Measurements from ENCODE around the gene SLC6A19.
"Not testable (repeated sequence)": the region's sequence is repeated elsewhere in the genome, so short reads cannot be mapped to it uniquely, and the experiment has no call there.

Gene SLC6A19

DNA sequence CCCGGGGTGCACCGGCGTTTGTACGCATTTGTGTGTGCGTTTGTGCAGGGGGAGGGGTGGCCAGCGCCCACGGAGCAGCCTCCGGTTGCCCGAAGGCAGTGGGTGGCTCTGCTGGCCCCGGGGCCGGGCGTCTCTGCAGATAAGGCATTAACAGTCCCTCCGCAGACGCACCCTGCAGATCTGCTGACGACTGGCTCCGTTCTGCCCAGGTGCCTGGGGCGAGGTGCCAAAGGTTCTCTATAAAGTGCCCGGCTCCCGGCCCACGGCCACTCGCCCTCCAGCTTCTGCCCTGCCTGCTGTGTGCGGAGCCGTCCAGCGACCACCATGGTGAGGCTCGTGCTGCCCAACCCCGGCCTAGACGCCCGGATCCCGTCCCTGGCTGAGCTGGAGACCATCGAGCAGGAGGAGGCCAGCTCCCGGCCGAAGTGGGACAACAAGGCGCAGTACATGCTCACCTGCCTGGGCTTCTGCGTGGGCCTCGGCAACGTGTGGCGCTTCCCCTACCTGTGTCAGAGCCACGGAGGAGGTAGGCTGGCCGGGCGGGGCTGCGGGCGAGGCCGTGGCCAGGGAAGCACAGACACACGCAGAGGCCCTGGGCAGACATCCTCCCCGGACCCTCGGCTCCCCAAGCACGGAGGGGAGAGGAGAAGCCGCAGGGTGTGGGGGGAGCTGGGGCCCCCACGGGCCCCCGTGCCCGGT is at the start of gene SLC6A19:
TSS of gene SLC6A19 (plus strand) at position 269 of the 699 bp plus-strand sequence. CDS start at position 325, 56 bp downstream.
- no peak for FAIRE-seq

DNA sequence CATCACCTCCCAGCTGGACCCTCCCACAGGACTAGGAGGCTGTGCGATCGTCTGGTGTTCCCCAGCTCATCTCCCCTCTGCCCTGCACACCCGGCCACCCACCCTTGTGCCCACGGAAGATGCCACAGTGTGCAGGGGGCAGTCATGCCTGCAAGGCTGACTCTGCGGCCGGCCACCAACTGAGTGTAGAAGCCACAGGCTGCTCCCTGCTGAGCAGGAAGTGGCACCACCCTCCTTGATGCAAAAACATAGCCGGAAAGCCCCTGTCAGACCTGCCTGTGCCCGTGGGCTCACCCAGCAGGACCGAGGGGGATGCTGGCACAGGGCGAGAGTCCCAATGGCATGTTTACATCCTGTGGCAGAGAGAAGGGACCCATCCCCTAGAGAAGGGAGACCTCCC is 49.2 kb upstream of the SLC6A19 start:
- FAIRE-seq, result no peak

DNA sequence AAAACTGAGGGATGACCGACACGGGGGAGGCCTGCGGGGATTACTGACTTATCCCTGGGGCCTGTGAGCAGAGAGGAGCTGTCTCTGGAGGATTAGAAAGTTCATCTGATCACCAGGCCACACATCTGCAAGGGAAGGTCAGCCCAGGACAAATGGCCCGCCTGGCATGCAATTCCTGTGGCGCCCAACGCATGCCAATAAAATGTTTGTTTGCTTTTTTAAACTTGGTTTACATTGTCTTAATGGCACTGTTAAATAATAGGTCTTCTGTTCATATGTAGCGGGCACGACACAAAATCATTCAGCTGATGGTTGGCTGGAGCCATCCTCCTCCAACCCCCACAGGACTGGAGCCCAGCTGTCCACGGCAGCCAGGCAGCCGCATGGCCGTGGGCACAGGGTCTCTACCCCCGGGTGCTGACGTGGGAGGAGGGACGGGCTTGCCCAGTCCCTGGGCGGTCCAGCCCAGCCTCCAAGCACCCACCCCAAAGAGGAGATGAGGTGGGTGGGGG is 48.6 kb upstream of the SLC6A19 start:
- FAIRE-seq, result no peak

DNA sequence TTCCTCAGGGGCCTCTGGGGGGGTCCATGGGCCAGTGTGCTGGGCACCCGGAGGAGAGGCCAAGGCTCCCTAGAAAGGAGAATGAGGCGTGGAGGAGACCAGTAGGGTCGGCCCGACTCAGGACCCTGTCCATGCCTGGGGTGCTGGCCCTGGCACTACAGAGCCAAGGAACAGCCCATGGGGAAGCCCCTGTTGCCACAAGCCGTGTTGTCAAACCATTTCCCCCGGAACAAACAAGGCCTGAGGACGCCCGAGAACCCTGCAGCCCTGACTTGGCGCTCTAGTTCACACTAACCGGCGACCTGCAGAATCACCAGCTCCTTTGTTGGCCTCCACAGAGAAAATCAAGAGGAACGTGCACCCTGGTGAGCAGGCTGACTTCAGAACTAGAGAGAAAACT is 48.0 kb upstream of the SLC6A19 start:
- no peak for FAIRE-seq

DNA sequence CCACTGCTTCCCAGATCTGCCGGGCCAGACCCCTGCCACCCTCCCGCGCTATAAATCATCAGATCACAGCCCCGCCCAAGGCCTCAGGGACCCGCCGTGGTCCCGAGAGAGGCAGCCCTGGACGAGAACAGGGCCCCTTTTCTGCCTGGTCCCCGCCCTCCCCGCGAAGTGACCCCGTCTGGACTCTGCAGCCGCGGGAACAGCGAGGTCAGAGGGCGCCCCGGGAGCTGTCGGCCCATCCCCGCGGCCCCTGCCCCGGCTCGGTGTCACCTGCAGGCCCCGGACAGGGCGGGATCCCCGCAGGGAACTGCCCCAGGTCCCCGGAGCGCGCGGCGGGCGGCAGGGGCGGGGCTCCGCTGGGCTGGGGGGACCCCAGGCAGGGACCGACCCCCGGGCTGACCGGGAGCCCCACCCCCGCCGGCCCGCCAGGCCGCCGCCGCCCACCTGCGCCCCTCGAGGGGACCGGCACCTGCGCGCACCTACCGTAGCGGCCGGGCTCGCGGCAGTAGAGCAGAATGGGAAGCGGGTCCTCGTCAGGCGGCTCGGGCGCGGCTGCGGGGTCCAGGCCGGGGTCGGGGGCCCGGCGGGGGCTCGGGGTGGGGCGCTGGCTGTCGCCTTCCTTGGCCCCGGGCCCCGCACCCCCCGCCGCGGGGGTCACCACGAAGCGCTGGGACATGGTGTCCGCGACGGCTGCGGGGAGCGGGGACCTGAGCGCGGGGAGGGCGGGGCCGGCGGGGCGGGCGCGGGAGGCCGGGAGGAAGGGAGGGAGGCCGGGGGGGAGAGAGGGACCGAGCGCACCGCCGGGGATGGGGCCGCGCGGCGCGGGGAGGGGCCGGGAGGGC is 46.0 kb upstream of the SLC6A19 start:
- FAIRE-seq, result no peak

DNA sequence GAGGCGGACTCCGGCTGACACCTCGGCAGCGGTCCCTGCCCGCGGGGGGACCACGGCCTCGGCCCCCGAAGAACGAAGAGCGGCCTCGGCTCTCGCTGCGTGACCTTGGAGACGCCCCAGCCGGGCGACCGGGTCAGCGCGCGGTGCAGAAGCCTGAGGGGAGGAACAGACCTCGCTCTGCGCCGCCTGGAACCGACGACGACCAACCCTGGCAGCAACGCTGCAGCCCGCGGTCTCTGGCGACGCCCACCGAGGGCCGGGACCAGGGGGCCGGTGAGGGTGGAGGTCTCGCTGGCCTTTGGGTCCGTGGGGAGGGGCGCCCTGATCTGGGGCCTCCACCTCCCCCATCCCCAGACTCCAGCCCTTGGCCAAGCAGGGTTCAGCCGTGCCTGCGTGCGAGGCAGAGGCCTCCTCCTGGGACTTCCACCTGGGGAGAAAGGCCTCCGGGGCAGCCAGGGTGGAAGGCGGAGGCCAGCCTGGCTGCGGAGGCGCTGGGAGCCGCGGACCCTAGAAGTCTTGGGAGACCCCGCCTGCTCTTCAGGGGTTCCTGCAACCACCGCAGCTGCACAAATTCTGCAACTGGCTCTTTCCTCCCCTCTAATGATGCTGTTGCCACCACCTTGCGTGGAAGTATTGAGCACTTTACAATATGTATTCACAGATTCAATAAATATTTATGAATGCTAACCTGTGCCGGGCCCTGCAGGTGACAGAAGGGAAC is 45.2 kb upstream of the SLC6A19 start:
- no peak for FAIRE-seq

DNA sequence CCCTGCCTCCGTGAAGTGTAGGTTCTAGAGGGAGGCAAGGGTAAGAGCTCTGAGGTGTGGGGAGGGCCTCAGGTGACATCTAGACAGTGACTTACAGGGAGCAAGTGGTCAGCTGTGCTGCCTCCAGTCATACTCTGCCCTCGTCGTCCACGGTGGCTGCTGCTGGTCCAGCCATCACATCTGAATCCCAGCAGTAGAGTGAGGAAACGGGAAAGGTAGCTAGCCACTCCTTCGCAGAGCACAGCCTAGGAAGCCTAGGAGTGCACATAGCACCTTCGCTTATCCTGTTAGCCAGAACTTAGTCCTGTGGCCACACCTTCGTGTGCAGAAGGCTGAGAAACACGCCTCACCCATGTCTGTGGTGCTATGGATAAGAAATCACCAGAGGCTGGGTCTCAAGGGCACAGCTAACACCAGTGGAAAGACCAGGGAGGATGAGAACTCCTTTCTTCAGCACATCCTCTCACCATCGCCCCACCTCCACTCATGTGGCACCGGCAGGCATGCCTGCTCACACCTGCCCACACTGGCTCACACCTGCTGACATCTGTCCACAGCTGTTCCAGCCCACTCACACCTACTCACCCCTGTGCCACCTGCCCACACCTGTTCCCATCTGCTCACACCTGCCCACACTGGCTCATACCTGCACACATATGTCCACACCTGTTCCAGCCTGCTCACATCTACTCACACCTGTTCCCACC is 44.5 kb upstream of the SLC6A19 start:
- FAIRE-seq, result no peak

DNA sequence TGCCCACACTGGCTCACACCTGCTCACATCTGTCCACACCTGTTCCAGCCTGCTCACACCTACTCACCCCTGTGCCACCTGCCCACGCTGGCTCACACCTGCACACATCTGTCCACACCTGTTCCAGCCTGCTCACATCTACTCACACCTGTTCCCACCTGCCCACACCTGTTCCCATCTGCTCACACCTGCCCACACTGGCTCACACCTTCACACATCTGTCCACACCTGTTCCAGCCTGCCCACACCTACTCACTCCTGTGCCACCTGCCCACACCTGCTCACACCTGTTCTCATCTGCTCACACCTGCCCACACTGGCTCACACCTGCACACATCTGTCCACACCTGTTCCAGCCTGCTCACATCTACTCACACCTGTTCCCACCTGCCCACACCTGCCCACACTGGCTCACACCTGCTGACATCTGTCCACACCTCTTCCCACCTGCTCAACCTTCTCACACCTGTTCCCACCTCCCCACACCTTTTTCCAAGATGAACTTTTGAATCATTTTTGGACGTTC is 43.9 kb upstream of the SLC6A19 start:
- not testable (repeated sequence) for FAIRE-seq

DNA sequence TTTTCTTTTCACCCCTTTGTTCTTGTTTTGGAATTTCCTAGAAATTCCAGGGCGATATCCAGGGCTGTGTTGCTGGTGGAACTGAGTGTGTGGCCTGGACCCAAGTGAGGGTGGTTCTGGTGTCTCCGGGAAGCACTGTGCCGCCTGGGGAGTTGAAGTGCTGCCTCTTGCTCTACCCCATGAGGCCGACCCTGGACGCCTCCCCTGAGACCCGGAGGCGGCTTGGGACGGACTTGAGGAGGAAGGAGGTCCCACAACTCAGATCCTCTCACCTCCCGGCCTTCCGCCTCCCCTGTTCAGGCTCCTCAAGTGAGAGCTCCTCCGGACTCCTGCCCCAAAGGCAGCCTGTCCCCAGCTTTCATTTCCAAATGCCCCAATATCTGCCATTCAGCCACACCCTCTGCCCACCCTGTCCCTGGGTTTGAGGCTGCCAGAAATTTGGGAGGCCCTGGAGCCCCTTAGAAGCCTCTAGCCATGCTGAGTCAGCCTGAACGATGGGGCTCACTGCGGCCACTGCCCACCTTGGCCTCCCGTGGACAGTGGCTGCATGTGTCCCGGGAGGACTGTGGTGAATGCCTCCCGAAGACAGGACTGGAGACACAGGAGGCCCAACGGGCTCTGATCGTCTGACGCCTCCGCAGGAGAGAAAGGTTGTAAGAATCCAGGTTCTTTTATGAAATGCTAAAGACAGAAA is 42.6 kb upstream of the SLC6A19 start:
- FAIRE-seq, result no peak

DNA sequence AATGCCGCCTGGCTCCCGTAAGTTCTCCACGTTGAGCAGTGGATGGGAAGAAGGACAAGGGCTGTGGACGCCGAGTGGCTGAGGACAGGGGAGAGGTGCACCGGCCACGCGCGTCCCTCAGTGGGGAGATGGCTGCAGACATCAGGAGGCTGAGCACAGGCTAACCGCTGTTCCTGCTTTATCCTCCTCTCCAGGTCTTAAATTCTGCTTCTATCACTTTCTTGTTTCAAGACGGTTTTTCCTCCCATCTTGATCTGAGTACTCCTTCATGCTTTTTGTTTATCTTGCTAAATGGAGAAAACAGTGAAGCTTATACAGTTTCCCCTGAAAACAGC is 42.1 kb upstream of the SLC6A19 start:
- no peak for FAIRE-seq

DNA sequence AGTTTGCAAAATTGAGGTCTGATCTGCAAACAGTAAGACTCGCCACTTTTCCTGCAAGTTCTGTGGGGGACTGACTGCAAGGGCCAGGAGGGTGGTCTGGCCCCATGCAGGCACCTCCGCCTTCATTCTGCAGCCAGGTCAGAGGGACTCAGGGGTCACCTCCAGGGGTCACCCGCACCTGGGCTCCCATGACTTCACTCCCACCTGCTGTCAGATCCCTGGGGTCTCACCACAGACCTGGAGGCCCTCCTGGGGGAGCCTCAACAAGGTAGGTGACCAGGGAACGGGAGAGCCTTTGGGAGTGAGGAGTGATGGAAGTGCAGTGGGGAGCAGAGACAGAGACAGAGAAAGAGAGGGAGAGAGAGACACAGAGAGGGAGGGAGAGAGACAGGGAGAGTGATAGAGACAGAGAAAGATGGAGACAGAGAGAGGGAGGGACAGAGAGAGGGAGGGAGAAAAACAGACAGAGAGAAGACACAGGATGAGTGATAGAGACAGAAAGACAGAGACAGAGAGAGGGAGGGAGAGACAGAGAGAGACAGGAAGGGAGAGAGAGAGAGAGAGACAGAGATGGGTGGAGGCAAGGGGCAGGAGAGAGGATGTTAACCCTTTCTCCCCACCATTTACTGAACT is 41.5 kb upstream of the SLC6A19 start:
- FAIRE-seq, result no peak

DNA sequence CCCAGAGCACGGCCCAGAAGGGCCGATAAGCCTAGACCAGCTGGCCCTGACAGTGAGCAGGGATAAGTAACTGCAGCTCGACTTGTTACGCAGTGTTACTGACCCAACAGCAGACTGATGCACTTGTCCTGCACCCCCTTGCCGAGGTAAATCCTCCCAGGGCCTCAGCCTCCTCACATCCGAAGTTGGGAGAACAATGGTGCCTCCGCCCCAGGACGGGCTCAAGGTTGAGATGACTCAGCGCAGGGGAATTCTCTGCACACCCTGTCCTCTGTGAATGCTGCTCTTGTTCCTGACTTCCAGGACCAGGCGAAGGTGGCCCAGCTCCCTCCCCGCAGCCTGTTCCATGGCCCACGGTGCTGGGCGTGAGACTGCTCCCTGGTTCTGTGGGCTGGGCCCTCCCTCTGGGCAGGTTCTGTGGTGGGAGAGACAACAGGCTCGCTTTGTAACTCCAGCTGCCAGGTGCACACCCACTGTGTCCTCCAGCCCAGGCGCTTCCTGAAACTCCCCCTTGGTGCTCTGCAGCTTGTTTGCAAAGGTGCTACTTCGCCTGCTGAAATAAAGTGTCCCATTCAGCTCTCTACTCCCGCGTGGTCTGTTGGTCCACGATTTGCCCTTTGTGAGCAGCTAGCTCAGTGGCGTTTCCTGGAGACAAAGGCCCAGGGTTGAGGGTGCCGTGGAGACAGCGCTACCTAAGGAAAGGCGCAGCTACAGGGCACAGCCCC is 40.1 kb upstream of the SLC6A19 start:
- no peak for FAIRE-seq

DNA sequence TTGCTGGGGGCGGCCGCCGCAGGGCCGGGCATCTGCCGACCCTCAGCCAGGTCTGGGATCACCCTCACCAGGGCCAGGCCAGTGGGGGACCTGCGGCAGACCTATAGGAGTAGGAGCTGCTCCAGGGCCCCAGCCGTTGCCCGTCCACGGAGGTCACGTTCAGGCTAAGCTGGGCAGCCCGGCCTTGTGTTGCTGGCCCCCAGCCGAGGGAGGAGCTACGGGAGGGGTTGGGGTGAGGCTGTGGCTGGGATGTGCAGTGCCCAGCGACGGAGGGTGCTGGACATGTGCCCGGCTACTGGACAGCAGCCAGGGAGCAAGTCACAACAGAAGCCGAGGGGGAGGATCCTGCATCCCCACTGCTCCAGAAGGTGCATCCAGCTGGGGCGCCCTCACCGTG is 39.6 kb upstream of the SLC6A19 start:
- no peak for FAIRE-seq

DNA sequence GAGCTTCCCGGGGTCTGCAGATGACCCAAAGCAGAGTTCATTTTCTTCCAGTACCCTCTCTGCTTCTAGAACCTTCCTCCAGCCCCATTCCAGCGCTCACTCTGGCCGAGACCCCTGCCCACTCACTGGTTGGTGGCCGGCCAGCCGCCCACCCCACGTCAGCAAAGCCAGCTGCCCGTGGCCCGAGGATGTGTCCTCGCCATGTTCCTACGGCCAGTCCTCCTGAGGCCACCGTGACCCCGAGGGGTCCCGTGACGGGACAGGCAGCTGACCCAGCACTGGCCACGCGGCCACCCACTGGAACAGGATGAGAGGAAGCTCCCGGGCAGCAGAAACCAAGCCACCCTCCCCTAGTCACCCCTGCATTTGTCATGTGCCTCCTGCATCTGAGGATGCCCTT is 39.1 kb upstream of the SLC6A19 start:
- FAIRE-seq, result no peak

DNA sequence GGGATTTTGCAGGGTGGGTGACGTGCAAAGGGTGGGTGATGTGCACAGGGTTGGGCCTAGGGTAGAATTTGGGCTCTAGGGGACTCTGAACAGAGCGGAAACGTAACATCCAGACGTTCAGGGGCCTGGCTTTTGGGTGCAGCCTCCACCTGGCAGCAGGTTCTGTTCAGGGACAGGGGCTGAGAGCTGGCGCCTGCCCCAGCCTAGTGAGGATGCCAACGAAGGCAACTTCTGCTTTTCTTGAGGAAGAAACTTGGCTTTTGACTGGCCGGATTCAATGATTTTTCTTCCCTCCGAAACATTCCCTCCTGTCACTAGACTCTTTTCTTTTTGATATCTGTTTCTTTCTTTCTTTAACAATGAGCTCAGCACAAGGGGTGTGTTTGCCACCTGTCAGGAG is 38.6 kb upstream of the SLC6A19 start:
- FAIRE-seq, result no peak

DNA sequence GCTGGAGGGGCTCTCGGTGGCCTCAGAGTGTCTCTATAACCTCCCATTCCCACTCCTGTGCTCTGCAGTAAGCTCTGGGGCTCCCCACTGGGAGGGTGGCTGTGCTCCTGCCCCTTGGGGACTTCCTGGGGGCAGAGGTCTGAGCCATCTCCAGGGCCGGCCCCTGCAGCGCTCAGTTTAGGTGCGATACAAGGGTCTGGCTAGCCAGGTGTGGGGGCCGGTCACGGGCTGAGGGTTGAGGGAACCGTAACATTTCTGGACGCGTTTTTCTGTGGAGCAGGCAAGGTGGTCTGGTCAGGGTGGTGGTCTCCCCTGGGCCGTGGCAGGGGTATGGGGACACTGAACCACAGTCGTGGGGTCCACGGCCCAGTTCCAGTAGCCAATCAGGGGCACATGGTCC is 38.0 kb upstream of the SLC6A19 start:
- FAIRE-seq, result no peak

DNA sequence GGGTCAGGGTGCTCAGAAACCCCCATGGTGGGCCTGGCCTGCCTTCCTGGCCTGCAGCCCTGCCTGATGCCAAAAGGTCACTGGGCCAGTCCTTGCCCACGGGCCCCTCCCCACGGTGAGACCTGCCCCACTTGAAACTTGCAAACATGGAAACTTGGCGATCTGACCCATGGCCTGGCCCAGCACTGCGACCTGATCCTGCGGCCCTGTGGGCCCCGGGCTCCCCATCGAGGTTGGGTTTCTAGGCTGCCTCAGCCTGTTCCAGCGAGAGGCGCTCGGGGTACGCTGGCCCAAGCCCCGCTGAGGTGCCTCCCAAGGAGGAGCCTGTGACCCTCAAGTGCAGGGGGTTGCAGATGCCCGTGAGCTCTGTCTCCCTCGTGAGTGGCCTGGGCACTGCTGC is 37.5 kb upstream of the SLC6A19 start:
- no peak for FAIRE-seq

DNA sequence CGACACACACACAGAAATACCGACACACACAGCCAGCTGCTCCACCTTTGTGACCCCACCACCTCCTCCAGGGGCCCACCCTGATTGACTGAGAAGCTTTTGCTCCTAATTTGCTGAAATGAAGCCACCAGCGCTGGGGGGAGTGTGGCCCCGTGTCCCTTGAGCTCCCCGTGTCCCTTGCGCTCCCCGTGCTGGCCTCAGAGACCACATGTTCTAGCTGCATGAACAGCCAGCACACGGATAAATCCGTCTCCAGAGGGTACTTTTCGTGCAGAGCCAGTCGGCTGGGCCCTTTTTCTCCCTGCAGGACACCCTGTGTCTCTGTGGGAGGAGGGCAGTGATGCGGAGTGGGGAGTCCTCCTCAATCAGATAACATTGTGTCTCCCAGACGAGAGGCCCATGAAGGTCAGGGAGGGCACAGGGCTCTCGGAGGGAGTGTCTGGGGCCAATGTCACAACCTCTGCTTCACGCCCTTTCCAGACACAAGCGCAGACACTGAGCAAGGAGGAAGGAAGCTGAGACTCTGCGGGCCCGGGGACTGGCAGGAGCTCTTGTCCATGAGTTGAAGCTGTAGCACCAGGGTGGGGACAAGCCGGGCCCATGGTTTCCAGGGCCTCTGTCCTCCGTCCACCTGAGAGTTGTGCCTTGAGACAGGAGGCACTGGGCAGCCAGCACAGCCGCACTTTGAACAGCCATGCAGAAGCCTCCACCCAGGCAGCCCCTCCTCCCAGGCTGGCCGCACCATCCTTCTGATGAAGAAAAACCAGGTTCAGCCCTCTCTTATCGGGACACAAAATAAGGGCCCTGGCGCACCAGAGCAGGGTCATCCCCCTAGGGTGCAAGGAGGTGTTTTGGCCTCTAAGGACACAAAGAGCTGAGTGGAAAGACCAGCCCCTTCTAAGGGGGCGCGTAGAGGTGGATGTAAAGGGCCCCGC is 36.4 kb upstream of the SLC6A19 start:
- FAIRE-seq, result no peak

DNA sequence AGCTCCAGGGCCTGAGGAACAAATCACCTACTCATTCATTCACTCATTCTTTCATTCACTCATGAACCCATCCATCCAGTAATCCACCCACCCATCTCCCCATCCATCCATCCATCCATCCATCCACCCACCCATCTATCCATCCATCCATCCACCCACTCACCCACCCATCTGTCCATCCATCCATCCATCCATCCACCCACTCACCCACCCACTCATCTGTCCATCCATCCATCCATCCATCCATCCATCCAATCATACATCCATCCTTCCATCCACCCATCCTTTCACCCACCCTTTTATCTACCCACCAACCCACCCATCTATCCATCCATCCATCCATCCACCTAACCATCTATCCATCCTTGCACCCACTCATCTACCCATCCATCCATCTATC is 35.5 kb upstream of the SLC6A19 start:
- no peak for FAIRE-seq

DNA sequence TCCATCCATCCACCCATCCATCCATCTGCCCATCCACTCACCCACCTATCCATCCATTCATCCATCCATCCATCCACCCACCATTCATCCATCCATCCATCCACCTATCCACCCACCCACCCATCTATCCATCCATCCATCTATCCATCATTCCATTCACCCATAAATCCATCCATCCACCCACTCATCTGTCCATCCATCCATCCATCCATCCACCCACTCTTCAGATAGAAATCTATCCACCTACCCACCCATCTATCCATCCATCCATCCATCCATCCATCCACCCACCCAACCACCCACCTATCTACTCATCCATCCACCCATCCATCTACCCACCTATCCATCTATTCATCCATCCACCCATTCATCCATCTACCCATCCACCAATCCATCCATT is 35.0 kb upstream of the SLC6A19 start:
- FAIRE-seq, result no peak

All from A204.1 (cell line).